Cardiac muscle cell (in vitro differentiated cells and primary cell): ENCODE data around the gene CACNG4. TPM values are rescaled to one million over a fixed set of nuclear protein-coding genes. Genes with fewer than 3 reads are reported as not detected.

Source experiments
- DNase-seq, 2 donors: peaks; one replicate each; pipeline versions ENCODE4 v3.0.0 to v3.0.0-alpha.2; 2010 to 2017; ENCODE audit warnings: low read depth in 1 of 2, low spot score in 1 of 2
- H3K27ac ChIP-seq: fragments of 200-600 bp; sonication (generic); 2 replicates; pipeline ENCODE4 v1.5.1; 2016
- H3K27me3 ChIP-seq: fragments of 200-600 bp; sonication (generic); 2 replicates; pipeline ENCODE4 v1.6.0; 2016; ENCODE audit warnings: control low read depth
- H3K36me3 ChIP-seq: fragments of 200-600 bp; sonication (generic); 2 replicates; pipeline ENCODE4 v1.5.1; 2016; ENCODE audit warnings: control low read depth
- H3K4me1 ChIP-seq: fragments of 200-600 bp; sonication (generic); 2 replicates; pipeline ENCODE4 v1.8.1; 2017; ENCODE audit warnings: low read depth, mild to moderate bottlenecking, mixed run types
- H3K4me3 ChIP-seq: fragments of 200-600 bp; sonication (generic); 2 replicates; pipeline ENCODE4 v1.5.1; 2016; ENCODE audit warnings: mild to moderate bottlenecking
- H3K9me3 ChIP-seq: fragments of 200-600 bp; sonication (generic); 2 replicates; pipeline ENCODE4 v1.5.1; 2017; ENCODE audit warnings: low read depth, mild to moderate bottlenecking, control low read depth
- polyA plus RNA-seq: library from polyadenylated mRNA; unstranded; fragments of >200 nt; fragmentation: Nextera tagmentation; extraction: Ambion mirVana; gene quantifications from 2 replicates; pipeline ENCODE4 v1.2.1, GENCODE V29; 2016
- total RNA-seq: library from RNA; depleted of rRNA; stranded (reverse); fragments of >200 nt; gene quantifications from 2 replicates; pipeline ENCODE4 v1.2.3, GENCODE V29; 2016
- TF ChIP-seq, protein P1 (sequence below): IDR thresholded peaks from 2 replicates; pipeline ENCODE4 v1.5.1; 2012; ENCODE audit warnings: low read depth, mild to moderate bottlenecking, low read length

The CACNG4 gene
- total and polyA plus RNA-seq, 2 experiments from 2014 or later: 1.2 TPM

DNA sequence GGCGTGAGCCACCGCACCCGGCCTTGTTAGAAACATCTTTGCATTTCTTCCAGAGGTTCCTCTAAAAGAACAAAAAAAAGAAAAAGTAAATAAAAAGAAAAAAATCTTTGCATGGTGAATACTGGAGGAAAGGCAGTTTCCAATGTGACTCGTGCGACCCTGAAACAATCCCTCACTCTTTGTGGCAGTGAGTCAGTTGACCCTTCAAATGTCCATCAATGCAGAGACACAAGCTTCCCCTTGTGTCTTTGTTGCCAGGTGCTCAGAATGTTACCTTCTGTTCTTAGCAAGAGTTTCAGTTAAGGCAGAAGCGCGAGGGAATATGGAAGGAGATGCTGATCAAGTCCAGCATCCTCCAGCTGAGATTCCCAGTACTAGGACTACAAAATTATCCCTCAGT lies 16.4 kb downstream of the CACNG4 start:
- no peak overlapping the region for H3K27ac ChIP-seq
- TF ChIP-seq, protein P1, sequence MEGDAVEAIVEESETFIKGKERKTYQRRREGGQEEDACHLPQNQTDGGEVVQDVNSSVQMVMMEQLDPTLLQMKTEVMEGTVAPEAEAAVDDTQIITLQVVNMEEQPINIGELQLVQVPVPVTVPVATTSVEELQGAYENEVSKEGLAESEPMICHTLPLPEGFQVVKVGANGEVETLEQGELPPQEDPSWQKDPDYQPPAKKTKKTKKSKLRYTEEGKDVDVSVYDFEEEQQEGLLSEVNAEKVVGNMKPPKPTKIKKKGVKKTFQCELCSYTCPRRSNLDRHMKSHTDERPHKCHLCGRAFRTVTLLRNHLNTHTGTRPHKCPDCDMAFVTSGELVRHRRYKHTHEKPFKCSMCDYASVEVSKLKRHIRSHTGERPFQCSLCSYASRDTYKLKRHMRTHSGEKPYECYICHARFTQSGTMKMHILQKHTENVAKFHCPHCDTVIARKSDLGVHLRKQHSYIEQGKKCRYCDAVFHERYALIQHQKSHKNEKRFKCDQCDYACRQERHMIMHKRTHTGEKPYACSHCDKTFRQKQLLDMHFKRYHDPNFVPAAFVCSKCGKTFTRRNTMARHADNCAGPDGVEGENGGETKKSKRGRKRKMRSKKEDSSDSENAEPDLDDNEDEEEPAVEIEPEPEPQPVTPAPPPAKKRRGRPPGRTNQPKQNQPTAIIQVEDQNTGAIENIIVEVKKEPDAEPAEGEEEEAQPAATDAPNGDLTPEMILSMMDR: no peak
- no peaks in the 10 kb centered on the region for H3K4me1 ChIP-seq
- no peaks in the 10 kb centered on the region for H3K36me3 ChIP-seq
- DNase-seq: no peak
- H3K9me3 ChIP-seq: no peaks in the 10 kb centered on the region
- no peak overlapping the region for H3K4me3 ChIP-seq
- H3K27me3 ChIP-seq: no peaks in the 10 kb centered on the region

DNA sequence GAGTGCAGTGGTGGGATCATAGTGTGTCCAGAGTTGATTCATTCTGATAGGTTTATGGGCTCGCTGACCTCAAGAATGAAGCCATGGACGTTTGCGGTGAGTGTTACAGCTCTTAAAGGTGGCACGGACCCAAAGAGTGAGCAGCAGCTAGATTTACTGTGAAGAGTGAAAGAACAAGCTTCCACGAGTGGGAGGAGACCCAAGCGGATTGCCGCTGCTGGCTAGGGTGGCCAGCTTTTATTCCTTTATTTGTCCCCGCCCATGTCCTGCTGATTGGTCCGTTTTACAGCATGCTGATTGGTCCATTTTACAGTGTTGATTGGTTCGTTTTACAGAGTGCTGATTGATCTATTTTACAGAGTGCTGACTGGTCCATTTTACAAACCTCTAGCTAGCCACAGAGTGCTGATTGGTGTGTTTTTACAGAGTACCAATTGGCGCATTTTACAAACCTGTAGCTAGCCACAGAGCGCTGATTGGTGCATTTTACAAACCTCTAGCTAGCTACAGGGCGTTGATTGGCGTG lies 17.5 kb downstream of the CACNG4 start:
- Histone ChIP-seq H3K27me3 (no peaks in the 10 kb centered on the region), H3K27ac (no peak overlapping the region), H3K36me3 (no peaks in the 10 kb centered on the region), H3K4me3 (no peak overlapping the region), H3K9me3 (no peaks in the 10 kb centered on the region), H3K4me1 (no peaks in the 10 kb centered on the region)
- TF ChIP-seq, protein P1: no peak
- no peak for DNase-seq

DNA sequence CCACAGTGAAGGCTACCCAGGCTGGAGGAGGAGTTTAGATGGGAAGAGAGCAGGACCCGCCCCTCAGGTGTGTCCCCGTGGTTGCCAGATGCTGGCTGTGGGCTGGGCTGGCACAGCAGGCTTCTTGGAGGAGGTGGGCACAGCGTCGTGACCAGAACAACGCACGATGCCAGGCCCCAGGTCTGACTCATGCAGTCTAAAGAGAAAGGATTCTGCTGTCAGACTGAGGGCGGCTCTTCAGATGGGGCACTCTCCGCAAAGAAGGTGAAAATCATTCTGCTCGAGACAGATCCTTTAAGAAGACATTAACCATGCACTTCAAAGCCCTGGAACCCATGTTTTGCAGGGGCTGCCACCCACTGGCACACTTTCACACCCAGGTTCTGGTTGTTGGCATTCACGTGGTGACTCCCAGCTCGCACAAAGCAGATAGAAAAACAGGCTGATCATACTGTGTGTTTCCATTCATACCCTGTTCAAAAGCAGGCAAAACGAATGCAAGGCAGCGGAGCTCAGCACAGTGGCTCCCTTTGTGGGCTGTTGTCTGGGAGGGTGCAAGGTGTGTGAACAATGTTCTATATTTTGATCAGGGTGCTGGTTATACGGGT lies 19.0 kb downstream of the CACNG4 start:
- Histone ChIP-seq H3K27ac (no peak overlapping the region), H3K9me3 (no peaks in the 10 kb centered on the region), H3K4me3 (no peak overlapping the region), H3K27me3 (no peaks in the 10 kb centered on the region), H3K36me3 (no peaks in the 10 kb centered on the region), H3K4me1 (no peaks in the 10 kb centered on the region)
- TF ChIP-seq, protein P1: no peak
- DNase-seq: no peak

DNA sequence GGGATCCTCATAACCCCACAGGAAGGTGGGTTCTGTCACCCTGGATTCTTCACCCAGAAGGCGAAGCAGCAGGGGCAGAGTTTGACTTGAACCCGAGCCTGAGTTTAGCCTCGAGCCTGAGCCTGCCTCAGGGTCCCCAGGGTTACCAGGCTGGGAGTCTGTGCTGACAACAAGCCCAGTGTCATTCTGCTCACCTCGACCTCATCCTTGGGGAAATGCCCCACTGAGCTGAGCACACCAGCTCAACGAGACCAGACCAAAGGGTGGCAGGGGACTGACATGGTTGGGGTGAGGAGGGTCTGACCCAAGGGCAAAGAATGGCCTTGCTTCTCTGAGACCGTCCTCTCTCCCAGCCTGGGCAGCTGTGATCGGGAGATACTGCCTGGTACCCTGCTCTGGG lies 20.2 kb downstream of the CACNG4 start:
- Histone ChIP-seq H3K9me3 (no peaks in the 10 kb centered on the region), H3K27ac (no peak overlapping the region), H3K36me3 (no peaks in the 10 kb centered on the region), H3K4me1 (no peaks in the 10 kb centered on the region), H3K27me3 (no peaks in the 10 kb centered on the region), H3K4me3 (no peak overlapping the region)
- TF ChIP-seq, protein P1: no peak
- no peak for DNase-seq

DNA sequence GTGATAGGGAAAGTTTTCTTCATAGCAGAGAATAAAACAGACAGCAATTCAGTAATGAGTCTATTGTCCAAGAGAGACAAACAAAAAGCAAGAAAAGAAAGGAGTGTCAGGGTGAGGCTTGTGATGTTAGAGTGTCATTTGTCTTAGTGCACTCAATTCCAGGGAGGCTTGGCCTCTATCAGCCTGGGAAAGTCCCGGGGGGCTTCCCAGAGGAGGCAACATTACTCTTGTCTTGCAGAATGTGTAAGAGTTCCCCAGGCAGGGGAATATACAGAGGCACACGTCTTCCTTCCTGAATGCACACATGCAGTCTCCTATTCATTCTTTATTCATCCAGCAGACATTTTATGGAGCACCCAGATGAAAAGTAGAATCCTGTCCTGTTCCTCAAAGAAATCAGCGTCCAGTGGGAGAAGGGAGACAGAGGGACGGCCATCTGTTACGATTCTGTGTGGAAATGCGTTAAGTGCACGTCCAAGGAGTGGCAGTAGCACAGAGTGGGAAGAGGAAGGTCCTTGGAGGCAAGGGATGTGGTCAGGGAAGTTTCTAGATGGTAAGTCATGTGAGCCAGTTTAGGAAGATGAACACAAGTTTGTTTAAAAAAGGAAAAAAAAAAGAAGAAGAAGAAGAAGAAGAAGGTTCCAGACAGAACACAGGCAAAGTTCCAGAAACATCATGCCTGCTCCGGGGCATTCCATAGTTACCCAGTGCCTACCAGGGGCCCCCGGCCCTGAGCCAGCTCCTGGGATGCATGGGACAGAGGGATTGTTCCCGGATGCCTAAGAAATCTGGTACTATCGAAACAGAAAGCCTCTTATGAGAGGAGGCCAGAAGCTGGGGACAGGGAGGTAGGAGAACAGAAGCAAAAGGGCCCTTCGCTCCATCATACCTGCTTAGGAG lies 21.1 kb downstream of the CACNG4 start:
- Histone ChIP-seq H3K4me3 (no peak overlapping the region), H3K27me3 (no peaks in the 10 kb centered on the region), H3K9me3 (no peaks in the 10 kb centered on the region), H3K4me1 (no peaks in the 10 kb centered on the region), H3K36me3 (no peaks in the 10 kb centered on the region), H3K27ac (no peak overlapping the region)
- DNase-seq: no peak
- TF ChIP-seq, protein P1: no peak
